Hepatocyte (in vitro differentiated cells): ENCODE measurements around the gene TMEM203. TPM values are rescaled to one million over a fixed set of nuclear protein-coding genes. Genes with fewer than 3 reads are reported as not detected.

Source experiments
- DNase-seq: peaks from one replicate; pipeline ENCODE4 v3.0.0-alpha.2; 2016; ENCODE audit warnings: low spot score
- H2AFZ ChIP-seq: fragments of 200-600 bp; sonication (generic); 2 replicates; pipeline ENCODE4 v1.6.0; 2016; ENCODE audit warnings: antibody characterized with exemption, mild to moderate bottlenecking
- H3K27ac ChIP-seq: fragments of 200-600 bp; sonication (generic); 2 replicates; pipeline ENCODE4 v1.5.1; 2016; ENCODE audit warnings: mild to moderate bottlenecking
- H3K27me3 ChIP-seq: fragments of 200-600 bp; sonication (generic); 2 replicates; pipeline ENCODE4 v1.6.1; 2016
- H3K36me3 ChIP-seq: fragments of 200-600 bp; sonication (generic); replicated peaks from 2 replicates; pipeline ENCODE4 v1.5.1; 2016; ENCODE audit warnings: low read depth; ENCODE audit not compliant: insufficient read depth
- H3K4me1 ChIP-seq: fragments of 200-600 bp; sonication (generic); 2 replicates; pipeline ENCODE4 v1.5.1; 2016; ENCODE audit warnings: mild to moderate bottlenecking, moderate library complexity; ENCODE audit not compliant: insufficient read depth
- H3K4me2 ChIP-seq: fragments of 200-600 bp; sonication (generic); 2 replicates; pipeline ENCODE4 v1.6.0; 2016
- H3K4me3 ChIP-seq: fragments of 200-600 bp; sonication (generic); 2 replicates; pipeline ENCODE4 v1.5.1; 2016; ENCODE audit warnings: mild to moderate bottlenecking
- H3K79me2 ChIP-seq: fragments of 200-600 bp; sonication (generic); 2 replicates; pipeline ENCODE4 v1.6.0; 2017; ENCODE audit warnings: mild to moderate bottlenecking
- H3K9me2 ChIP-seq: fragments of 200-600 bp; sonication (generic); replicated peaks from 2 replicates; pipeline ENCODE4 v1.6.0; 2017; ENCODE audit warnings: mild to moderate bottlenecking; ENCODE audit not compliant: insufficient read depth
- H3K9me3 ChIP-seq: fragments of 200-600 bp; sonication (generic); 2 replicates; pipeline ENCODE4 v1.5.1; 2016; ENCODE audit warnings: low read depth, mild to moderate bottlenecking
- H4K20me1 ChIP-seq: fragments of 200-600 bp; sonication (generic); 2 replicates; pipeline ENCODE4 v1.6.0; 2016; ENCODE audit warnings: mild to moderate bottlenecking; ENCODE audit not compliant: insufficient read depth, poor library complexity, severe bottlenecking
- EZH2 ChIP-seq: fragments of 200-600 bp; sonication (generic); IDR thresholded peaks from 2 replicates; pipeline ENCODE4 v1.6.1; 2016; ENCODE audit warnings: antibody characterized with exemption, mild to moderate bottlenecking, borderline replicate concordance
- EZH2phosphoT487 ChIP-seq: fragments of 200-600 bp; sonication (generic); IDR thresholded peaks from one replicate; pipeline ENCODE4 v1.6.1; 2018; ENCODE audit warnings: antibody characterized with exemption, mild to moderate bottlenecking, low read depth, moderate library complexity; ENCODE audit not compliant: unreplicated experiment, severe bottlenecking
- WGBS: methylation state at CpG from one replicate; pipeline ENCODE4 v1.1.6; 2016; ENCODE audit warnings: low lambda C conversion rate; ENCODE audit errors: missing lambda C conversion rate; 5-methylcytosine and 5-hydroxymethylcytosine counted together
- polyA plus RNA-seq: library from polyadenylated mRNA; unstranded; fragments of >200 nt; fragmentation: Nextera tagmentation; extraction: Ambion mirVana; gene quantifications from 2 replicates; pipeline ENCODE4 v1.2.1, GENCODE V29; 2016
- total RNA-seq: library from RNA; depleted of rRNA; stranded (reverse); fragments of >200 nt; gene quantifications from 2 replicates; pipeline ENCODE4 v1.2.3, GENCODE V29; 2014
- TF ChIP-seq, protein P1 (sequence below): fragments of 200-600 bp; sonication (generic); IDR thresholded peaks from 2 replicates; pipeline ENCODE4 v1.5.1; 2016; ENCODE audit warnings: antibody characterized with exemption, mild to moderate bottlenecking; ENCODE audit not compliant: poor library complexity

The TMEM203 gene
- total and polyA plus RNA-seq, 2 experiments from 2014 or later, result 37.6 to 60.7 TPM

DNA sequence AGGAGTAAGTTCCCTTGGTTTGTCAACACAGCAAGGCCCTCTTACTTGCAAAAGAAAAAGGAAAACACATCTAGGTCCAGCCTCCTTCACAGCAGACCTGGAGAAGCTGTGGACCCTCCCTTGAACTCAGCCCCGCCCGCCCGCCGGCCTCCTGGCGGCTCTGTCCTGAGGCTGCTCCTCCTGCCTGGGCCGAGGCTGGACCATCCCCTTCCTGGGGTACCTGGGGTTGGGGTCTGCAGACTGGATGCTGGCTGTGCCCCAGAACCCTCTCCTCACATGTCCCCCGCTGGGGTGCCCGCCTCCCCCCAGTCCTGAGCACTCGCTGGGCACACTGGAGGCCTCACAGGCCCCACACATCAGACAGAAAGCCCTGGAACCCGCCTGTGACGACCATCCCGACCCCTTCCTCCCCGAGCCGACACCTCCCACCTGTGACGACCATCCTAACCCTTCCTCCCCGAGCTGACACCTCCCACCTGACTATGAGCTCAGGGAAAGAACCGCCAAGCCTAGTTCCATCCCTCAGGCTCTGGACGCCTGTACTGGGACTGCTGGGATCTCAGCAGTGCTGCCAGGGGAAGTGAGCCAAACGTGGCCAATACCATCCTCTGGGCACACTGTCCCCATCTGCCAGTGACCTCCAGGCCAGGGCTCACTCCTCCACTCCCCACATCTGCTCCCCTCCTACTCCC is 26.4 kb downstream of the TMEM203 start:
- H3K79me2 ChIP-seq, result no peaks in the 10 kb centered on the region
- no peaks in the 10 kb centered on the region for H3K36me3 ChIP-seq
- TF ChIP-seq, protein P1, sequence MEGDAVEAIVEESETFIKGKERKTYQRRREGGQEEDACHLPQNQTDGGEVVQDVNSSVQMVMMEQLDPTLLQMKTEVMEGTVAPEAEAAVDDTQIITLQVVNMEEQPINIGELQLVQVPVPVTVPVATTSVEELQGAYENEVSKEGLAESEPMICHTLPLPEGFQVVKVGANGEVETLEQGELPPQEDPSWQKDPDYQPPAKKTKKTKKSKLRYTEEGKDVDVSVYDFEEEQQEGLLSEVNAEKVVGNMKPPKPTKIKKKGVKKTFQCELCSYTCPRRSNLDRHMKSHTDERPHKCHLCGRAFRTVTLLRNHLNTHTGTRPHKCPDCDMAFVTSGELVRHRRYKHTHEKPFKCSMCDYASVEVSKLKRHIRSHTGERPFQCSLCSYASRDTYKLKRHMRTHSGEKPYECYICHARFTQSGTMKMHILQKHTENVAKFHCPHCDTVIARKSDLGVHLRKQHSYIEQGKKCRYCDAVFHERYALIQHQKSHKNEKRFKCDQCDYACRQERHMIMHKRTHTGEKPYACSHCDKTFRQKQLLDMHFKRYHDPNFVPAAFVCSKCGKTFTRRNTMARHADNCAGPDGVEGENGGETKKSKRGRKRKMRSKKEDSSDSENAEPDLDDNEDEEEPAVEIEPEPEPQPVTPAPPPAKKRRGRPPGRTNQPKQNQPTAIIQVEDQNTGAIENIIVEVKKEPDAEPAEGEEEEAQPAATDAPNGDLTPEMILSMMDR, result no peak
- TF ChIP-seq EZH2phosphoT487 (no peak), EZH2 (no peak)
- no peak overlapping the region for H3K4me3 ChIP-seq
- no peaks in the 10 kb centered on the region for H3K9me3 ChIP-seq
- no peak overlapping the region for H3K27ac ChIP-seq
- H3K27me3 ChIP-seq, result no peaks in the 10 kb centered on the region
- 94% methylated on average over 18 of the region's 19 CpGs for whole genome bisulfite sequencing
- no peaks in the 10 kb centered on the region for H4K20me1 ChIP-seq
- no peak overlapping the region for H2AFZ ChIP-seq
- DNase-seq, result no peak
- H3K4me1 ChIP-seq, result no peaks in the 10 kb centered on the region
- no peaks in the 10 kb centered on the region for H3K9me2 ChIP-seq
- no peak overlapping the region for H3K4me2 ChIP-seq

DNA sequence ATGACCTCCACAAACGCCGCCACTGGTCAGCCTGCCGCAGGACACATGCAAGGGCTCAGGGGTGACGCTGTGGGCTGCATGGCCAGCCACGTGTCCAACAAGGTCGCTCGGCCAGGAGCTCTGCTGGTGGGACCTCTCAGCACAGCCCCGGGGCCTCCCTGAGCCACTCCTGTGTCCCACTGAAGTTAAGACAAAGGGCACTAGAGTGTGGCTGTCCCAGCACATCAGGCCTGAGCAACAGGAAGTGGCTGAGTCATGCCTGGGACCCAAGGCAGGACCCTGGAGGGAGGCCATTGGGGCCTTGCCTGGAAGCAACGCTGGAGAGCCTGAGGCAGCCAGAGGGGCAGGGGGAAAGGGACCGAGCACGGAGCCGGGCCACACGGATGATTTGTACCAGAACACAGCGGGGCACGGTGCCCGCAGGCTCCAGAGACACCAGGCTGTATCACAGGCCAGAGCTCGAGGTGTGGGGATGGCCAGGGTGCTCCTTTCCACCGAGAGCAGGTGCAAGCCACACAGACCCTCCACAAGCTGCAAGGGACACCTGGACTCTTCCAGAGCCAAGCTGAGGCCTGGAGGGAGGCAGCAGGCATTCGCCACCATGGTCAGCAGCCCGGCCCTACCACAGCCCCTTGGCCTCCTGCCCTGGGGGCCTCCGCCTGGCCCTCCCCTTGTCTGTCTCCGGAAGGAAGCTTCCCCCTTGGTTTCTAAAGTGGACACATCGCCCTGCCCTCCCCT is 27.1 kb downstream of the TMEM203 start:
- H3K27me3 ChIP-seq, result no peaks in the 10 kb centered on the region
- DNase-seq, result no peak
- H3K36me3 ChIP-seq, result no peaks in the 10 kb centered on the region

DNA sequence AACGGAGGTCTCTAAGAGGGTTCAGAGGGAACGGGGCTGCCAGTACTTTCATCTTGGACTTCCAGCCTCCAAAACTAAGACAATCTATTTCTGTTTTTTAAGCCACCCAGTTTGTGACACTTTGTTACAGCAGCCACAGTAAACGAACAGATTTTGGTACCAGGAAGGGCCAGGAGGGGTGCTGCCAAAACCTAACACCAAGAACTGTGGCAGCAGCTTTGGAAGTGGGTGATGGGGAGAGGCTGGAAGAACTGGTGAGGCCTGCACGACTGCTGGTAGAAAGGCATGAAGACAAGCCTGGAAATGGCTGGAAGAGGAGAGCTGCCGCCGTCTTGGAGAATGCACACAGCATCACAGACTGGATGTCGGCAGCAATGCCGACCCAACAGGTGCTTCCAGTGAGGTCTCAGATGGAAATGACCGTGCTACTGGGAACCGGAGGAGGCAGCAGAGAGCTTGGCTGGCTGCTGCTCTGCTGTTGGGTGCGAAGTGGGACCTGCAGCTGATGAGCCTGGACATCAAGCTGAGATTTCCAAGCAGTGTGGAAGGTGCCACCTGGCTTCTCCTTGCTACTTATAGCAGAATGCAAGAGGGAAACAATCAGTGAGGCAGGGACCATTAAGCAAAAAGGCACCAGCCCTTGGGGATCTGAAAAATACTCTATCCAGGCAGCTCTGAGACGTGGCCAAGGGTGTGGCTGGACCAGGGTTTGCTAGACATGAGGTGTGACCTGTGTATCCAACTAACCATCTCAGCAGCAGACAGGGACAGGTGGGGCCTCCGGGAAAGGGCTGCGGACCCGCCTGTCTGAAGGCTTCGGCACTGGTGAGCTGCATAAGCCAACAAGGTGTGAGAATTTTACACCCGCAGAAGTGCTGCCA is 28.9 kb downstream of the TMEM203 start:
- Histone ChIP-seq H3K4me3 (no peak overlapping the region), H4K20me1 (no peaks in the 10 kb centered on the region), H3K27ac (no peak overlapping the region), H2AFZ (no peak overlapping the region), H3K9me2 (no peaks in the 10 kb centered on the region), H3K9me3 (no peaks in the 10 kb centered on the region), H3K4me1 (no peaks in the 10 kb centered on the region), H3K27me3 (peaks cover 2% of the 10 kb centered on the region), H3K79me2 (no peaks in the 10 kb centered on the region), H3K36me3 (no peaks in the 10 kb centered on the region), H3K4me2 (no peak overlapping the region)
- 61% methylated on average over 17 of the region's 17 CpGs for WGBS
- TF ChIP-seq EZH2, result no peak
- TF ChIP-seq, protein P1, result peak; percentile 49
- DNase-seq, result peak; percentile 74

More for the DNA sequence above, 27.1 kb downstream of the TMEM203 start:
- H3K9me3 ChIP-seq, result no peaks in the 10 kb centered on the region
- H3K79me2 ChIP-seq, result no peaks in the 10 kb centered on the region
- H3K9me2 ChIP-seq, result no peaks in the 10 kb centered on the region
- no peak overlapping the region for H3K4me2 ChIP-seq
- H3K4me3 ChIP-seq, result no peak overlapping the region
- no peak for TF ChIP-seq EZH2phosphoT487
- no peak for TF ChIP-seq EZH2
- TF ChIP-seq, protein P1, result no peak
- no peak overlapping the region for H2AFZ ChIP-seq
- no peaks in the 10 kb centered on the region for H4K20me1 ChIP-seq
- H3K4me1 ChIP-seq, result no peaks in the 10 kb centered on the region
- H3K27ac ChIP-seq, result no peak overlapping the region
- WGBS, result 98% methylated on average over 23 of the region's 23 CpGs
